Endometrium (tissue), 2 donors: ENCODE results near the gene TRPV4.
A peak's percentile ranks its signal among the peaks of the same experiment; 100 is the strongest.

Source experiments
- FAIRE-seq: peaks from 2 replicates; lab custom pipeline; 2012; peaks lifted over from hg19 to GRCh38; lab: Jason Lieb, UNC
- donor health status: control.
- donor health status: control.

TRPV4 gene

DNA sequence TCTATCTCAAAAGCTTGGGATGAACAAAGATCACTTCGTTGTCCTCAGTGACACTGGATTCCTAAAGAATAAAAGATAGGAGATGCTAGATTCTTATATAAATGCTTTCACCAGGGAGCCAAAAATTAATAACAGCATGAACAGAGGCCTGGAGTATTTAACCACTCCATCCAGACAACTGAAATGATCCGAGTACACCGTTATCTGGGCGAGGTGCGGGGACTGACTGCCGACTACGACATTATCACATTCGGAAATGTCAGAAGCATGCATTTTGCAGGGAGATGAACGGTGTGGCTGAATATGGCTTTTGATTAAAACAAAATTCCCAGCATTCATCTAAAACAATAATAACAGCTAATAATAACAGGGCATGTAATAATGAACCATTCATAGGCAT, 56.6 kb downstream of the TRPV4 start:
- no peak for FAIRE-seq

DNA sequence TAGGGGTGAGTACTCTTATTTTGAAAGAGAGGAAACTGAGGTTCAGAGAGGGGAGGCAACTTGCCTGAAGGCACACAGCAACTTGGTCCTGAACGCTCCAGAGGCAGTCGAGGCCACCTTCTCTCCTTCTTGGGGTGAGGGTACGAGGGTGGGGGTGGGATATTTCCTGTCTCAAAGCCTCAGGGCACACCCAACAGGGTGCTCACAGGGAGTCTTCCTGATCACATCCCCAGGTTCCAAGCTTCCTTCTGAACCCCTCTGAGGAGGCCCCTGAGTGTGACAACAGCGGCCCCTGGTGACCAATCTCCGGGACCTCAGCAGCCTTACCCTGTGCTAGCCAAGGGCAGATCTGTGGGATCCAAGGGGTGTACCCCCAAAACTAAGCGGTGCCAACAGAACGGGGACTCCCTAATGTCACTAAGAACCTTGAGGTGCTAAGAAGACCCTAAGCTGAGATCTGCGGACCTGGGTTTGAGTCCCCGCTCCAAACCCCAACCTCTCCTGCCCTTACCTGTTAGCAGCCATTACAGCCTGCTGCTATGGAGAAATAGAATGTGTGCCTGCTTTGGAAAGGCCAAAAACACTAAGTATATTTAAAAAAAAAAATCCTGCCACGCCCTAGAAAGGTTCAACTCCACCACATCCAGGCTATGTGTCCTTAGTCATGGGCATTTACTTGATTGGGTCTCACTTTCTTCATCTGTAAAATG, 57.9 kb downstream of the TRPV4 start:
- no peak for FAIRE-seq

DNA sequence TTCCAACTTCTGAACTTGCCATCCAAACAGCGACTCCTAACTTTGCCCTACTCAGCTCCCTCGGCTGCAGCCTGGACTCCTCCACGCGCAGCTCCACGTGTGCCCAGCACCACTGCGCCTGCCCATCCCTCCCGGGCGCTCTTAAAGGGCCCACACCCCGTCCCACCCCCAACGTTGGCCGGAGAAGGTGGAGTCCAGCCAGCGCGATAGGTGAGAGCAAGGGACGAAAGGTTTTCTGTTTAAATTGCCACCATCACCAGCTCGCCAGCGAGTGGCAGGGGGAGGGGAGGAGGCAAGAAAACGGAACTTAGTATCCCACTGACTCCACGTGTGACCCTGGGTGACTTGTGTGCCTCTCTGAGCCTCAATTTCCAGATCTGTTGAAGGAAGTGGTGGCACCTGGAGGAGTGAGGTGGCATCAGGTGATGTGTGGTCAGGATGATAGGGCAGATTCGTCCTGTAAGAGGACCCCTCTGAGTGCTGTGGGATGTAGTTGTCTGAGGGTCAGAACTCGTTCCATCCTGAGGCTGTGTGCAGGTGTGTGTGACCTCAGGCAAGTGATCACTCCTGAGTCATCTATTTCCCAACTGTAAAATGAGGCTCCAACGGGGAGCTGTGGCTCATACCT, 59.7 kb downstream of the TRPV4 start:
- FAIRE-seq = no peak

DNA sequence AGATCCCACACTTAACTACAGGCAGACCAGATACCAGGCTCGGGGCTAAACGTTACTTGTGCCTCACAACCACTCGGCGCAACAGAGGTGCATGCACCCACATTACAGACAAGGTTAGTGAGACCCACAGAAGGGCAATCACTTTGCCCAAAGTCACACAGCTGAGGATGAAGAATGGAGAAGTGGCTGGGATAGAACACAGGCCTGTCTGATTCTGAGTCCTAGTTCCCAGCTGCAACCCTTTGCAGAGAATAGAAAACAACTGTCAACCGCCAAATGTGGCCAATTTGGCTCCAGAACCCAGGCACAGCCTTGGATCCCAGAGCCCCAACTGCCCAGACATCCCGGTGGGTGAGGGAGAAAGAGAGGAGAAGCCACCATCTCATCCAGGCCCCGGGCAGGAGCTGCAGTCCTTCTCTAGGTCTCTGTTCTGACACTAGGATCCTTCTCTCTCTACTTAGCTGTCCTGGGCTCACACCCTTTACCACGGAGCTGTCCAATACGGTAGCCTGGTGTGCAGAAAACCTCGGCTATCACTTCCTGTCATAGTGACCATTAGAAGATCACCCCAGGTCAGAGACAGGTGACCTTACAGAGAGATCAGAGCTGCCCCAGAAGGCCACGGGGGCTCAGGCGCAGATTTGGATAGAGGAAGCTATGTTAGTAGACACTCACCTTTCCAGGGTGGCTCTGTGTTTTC, 60.4 kb downstream of the TRPV4 start:
- FAIRE-seq = no peak

DNA sequence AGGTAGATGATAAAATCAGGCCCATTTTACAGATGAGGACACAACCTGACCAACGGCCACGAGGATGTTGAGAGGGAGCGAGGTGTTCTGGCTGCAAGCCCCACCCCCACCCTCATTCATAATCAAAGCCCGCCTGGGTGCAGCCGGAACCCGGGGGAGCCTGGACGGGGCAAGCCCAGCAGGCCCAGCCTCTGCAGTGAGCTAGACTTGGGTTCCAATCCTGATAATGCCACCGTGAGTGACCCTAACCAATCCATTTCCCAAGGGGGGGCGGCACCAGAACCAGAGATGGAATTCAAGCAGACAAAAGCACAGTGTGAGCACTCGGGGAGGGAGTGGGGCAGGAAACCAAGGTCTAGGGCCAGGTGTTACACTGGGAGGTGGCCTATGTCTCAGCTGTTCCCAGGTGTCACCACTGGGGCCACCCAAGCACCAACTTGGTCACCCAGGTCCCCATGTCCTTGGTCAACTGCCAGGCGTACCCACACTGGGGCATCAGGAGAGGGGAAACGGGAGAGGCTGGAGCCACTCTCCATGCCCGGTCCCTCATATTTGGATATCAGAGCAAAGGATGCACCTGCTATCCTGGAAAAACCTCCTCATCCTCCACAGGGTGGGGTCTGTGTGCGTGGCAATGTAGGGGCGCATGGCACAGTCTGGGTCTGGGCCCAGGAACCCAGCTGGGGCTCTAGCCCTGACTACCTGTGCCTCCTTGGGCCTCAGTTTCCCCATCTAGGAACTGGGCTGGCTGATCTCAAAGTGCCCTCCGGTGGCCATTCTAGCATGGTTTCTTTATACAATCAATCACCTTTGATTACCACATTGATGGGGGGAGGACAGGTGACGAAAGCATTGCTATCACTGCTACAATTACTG, 61.2 kb downstream of the TRPV4 start:
- FAIRE-seq = no peak

DNA sequence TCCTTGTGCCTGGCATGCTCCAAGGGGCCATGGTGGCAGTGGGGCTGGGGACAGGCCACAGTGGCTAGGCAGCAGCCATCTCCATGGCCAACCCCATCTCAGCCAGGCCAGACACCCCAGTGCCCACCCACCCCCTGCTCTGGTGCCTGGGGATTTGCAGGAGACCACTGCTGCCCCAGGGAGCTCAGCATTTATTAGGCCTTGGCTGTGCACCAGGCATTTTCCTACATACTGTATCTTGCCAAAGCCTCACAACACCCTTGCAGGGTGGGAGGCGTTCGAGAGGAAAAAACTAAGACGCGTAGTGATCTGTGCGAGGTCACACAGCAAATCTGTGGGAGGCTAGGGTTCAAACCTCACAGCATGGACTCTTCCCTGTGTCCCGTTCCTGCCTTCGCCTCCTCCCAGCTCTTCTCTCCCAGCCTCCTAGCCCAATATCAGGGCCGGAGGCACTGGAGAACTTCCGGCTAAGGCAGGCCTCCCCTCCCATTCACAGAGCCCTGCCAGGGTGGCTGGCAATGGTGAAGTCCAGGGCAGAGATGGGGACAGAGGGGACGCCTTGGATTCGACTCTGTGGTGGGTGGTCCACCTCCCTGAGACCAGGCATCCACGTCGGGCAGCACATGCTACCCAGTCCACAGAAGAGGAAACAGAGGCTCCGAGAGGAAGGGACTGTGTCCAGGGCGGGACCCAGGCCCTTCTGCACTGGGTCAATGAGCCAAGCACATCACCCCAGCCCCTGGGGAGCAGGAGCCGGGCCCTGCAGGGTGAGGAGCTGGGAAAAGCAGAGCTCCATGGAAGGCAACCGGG, 62.1 kb downstream of the TRPV4 start:
- FAIRE-seq = no peak

DNA sequence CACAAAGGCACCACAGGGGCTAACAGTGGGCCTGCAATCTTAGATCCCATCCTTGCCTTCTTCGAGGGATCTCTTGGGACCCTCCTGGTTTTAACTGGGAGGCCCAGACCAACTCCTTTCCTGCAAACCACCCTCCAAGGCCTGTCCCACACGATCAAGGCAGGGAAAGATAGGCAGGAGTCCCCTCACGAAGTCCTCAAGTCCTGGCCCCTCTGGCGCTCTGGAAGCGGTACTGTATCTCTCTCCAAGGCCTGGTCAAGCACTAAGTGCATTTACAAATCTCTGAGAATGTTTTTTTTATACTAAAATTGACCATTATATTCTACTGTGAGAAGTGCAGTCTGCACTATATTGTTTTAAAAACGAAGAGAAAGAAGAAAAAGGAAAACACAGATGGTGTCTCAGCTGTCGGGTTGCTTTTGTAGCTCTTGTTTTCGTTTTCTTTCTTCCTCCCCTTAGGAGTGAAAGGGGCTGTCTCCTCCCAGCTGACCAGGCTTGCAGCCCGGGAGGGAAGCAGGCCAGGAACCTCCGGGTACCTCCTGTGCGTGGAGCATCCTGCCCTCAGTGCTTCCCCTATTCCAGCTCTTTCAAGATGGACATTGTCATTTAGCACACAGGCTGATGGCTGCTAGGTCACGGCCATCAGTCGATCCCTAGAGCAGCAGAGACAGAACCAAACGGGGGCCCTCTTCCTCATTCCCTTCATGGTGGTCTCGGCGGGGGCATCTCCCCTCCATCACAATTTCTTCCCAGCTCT, 62.9 kb downstream of the TRPV4 start:
- peak; percentile 74 for FAIRE-seq

DNA sequence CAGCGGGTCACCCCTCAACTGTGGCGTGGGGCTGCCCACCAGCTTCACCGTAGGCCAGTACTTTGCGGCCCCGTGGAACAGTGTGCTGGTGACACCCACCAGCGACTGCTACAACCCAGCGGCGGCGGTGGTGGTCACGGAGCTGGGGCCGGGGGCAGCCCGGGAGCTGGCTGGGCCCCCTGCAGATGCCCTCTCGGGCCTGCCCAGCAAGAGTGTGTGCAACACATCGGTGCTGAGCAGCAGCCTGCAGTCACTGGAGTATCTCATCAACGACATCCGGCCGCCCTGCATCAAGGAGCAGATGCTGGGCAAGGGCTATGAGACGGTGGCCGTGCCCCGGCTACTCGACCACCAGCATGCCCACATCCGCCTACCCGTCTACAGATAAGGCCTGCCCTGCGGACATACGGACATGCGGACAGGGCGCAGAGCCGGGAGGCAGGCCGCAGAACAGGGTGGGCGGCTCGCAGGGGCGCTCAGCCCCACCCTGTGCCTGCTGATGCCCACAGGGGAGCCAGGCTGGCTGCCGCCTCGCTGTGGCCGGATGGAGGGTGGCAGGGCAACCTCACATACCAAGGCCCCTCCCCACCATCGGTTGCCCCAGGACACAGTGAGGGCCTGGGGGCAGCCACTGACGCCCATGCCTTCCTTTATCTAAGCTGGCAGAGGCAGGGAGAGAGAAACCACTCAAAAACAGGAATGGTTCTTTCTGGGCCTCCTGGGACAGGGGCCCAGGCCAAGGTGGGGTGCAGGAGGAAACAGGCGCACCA, 64.1 kb downstream of the TRPV4 start:
- no peak for FAIRE-seq

DNA sequence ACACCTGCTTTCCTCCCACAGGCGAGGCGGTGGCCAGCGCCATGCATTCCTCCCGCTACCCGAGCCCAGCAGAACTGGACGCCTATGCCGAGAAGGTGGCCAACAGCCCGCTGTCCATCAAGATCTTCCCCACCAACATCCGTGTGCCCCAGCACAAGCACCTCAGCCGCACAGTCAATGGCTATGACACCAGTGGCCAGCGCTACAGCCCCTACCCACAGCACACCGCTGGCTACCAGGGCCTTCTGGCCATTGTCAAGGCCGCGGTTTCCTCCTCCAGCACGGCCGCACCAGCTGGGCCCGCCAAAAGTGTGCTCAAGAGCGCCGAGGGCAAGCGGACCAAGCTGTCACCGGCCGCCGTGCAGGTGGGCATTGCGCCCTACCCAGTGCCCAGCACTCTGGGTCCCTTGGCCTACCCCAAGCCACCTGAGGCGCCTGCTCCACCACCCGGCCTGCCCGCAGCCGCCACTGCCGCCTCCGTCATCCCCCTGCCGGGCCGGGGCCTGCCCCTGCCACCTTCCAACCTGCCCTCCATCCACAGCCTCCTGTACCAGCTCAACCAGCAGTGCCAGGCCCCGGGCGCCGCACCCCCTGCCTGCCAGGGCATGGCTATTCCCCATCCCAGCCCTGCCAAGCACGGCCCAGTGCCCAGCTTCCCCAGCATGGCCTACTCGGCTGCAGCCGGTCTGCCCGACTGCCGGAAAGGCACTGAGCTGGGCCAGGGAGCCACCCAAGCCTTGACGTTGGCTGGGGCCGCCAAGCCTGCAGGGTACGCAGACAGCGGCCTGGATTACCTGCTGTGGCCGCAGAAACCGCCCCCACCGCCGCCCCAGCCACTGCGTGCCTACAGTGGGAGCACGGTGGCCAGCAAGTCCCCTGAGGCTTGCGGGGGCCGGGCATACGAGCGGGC, 65.0 kb downstream of the TRPV4 start:
- no peak for FAIRE-seq

DNA sequence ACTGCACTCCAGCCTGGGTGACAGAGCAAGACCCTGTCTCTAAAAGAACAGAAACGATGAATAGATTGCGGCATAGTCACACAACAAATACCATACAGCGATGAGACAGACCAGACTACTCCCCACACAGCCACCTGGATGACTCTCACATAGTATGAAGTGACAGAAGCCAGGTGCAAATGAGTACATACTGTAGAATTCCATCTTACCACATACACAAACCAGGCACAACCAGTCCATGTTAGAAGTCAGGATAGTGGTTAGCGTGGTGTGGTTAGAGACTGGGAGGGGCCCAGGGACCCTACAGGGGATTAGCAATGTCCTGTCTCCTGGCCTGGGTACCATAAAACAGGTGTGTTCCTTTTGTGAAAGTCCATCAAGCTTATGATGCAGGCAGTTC, 65.7 kb downstream of the TRPV4 start:
- no peak for FAIRE-seq

DNA sequence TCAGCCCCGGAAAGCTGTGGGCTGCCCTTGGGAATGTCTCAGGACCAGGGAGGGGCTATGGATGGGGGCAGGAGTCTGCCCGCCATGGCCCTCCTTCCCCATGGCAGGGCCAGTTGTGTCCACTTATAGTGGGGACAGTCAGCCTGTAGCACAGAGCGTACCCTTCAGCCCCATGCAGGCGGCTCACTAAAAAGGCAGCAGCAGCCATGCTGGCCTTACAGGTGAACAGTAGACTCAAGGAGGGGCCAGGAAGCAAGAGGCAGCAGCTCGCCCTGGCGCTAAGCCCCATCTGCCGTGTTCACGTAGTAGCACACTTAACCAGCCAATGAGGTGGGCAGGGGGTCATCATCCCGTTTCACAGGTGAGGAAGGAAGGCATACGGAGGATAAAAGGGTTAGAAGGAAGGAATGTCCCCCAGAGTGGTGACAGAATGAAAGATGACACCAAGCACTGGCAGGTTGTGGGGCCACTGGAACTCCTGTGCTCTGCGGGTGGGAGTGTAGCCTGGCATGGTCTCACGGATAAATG, 66.9 kb downstream of the TRPV4 start:
- no peak for FAIRE-seq

DNA sequence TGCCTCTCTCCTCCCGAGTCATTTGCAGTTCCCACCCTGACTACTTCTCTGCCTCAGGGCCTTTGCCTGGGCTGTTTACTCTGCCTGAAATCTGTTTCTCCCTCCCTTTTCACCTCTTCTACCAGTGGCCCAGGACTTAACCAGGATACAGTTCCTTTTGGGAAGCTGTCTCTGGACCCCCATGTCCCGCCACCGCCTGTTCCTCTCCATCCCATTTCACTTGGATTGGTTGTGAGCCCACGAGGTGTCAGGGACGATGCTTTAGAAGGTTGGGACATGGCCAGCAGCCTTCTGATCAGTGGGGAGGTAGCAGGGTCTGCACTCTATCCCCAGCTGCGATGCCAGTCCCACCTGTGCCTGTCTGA, 67.8 kb downstream of the TRPV4 start:
- no peak for FAIRE-seq

DNA sequence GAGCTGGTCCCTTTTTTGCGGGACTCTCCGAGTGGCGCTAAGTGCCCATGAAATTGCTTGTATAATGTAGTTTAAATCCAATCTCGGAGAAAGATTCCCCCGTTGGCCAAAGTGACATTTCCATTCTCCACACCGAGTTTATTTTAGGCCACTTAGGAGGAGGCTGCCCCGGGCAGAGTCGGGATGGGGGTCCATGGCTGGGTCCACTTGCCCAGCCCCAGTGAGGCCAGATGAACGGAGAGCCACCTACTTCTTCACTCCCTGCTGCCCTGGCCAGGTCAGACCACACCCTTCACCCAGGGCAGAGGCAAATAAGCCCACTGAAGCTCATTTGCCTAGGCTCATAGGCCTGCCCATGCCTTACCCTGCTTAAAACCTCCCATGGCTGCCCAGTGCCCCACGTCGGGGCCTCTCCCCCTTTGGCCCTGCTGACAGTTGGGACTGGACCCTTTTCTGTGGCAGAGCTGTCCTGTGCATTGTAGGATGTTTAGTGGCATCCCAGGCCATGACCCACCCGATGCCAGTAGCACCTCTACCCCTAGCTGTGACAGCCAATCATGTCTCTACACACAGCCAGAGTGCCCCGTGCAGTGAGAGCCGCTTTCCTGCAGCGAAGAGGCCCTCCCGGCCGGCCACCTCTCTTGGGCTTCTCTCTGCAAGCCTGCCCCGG, 68.3 kb downstream of the TRPV4 start:
- no peak for FAIRE-seq

DNA sequence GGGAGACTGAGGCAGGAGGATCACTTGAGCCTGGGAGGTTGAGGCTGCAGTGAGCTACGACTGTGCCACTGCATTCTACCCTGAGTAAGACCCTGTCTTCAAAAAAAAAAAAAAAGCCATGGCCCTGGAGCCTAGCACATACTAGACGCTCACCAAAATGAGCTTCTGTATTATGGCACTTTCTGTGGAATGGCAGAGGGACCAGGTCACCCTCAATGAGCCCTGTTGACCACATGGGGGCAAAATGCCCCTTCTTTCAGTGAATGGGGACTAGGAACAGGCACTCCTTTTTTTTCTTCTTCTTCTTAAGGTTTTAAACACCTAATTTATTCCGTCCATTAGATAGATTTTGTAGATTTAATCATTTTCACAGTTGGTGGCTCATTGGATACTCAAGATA, 69.1 kb downstream of the TRPV4 start:
- FAIRE-seq = no peak

DNA sequence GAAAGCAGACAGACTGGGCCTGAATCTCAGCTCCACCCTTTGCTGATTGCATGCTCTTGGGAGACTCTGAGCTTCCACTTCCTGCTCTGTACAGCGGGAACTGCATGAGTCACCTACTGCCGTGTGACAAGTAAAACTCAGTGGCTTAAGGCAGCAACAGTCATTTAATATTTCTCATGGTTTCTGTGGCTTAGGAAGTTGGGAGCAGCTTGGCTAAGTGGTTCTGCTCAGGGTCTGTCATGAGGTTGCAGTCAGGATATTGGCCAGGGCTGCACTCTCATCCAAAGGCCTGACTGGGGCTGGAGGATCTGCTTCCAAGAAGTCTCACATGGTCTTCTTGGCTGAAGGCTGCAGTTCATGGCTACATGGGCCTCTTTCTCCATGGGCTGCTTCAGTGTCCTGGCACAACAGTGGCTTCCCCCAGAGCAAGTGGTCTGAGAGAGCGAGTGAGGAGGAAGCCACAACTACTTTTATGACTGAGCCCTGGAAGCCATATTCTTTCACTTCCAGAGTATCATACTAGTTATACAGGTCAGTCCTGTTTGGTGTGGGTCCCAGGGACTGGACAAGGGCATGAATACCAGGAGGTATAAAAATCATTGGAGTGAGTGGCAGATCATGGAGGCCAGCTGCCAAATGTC, 69.9 kb downstream of the TRPV4 start:
- no peak for FAIRE-seq

DNA sequence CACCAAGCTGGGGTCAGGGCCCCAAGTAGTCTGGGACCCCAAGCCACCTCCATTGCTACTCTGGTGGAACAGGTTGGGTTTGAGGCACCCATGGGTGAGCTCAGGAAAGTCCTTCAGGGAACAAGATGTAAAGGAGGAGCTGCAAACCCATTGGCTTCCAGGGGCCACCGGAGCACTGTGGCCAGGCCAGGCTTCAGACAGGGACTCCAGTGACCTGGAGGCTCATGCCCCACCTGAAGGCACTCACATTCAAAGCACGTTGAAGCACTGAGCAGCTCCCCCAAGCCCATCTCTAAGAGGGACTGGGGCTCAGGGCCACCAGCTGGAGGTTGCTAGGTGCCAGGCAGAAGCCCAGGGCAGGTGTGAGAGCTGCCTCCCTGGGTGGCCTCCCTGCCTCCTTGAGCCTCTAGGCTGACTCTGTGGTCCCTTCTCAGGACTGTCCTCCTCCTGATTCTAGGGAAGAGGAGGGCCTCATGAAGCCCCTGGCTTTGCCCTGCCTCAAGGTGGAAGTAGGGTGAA, 70.5 kb downstream of the TRPV4 start:
- no peak for FAIRE-seq

DNA sequence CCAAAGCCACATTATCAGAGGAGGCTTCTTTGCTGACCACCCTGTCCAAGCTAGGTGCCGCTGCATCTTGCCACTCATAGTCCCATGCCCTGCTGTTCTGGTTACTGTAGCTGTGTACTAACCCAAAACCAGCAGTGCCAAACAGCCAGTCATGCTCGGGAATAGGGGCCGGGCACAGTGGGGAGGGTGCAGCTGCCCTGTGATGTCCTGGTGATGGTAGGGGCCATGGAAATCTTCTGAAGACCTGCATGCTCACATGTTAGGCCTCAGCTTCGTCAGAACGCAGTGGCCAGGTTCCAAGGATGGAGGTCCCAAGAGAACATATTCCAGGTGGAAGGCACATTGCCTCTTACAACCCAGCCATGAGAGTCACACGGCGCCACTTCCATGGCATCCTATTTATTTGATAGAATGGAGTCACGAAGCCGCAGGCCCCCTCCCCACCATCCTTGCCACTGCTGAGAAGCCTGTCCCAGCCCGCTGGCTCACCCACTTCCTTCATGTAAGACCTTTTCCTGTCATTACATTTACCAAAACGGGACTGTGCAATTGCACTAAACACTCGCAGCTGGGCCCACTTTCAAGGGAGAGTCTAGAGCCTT, 71.0 kb downstream of the TRPV4 start:
- FAIRE-seq = no peak
